ENCODE data around the gene S100B.
A peak's percentile ranks its signal among the peaks of the same experiment; 100 is the strongest.

S100B gene

GRCh38 chr21:46626975-46627501 is 22.2 kb upstream of the S100B start:
- DNase-seq = no peak

GRCh38 chr21:46626536-46626935 is 21.7 kb upstream of the S100B start:
- DNase-seq = no peak

- DNase-seq = no peak
Measured at GRCh38 chr21:46625759-46626158, 20.9 kb upstream of the S100B start.

GRCh38 chr21:46624050-46624449 is 19.2 kb upstream of the S100B start:
- no peak for DNase-seq

GRCh38 chr21:46622226-46622625 is 17.3 kb upstream of the S100B start:
- no peak for DNase-seq

GRCh38 chr21:46621457-46622182 is 16.7 kb upstream of the S100B start:
- DNase-seq = no peak

GRCh38 chr21:46620846-46621245 is 16.0 kb upstream of the S100B start:
- DNase-seq = no peak

GRCh38 chr21:46619846-46620245 is 15.0 kb upstream of the S100B start:
- DNase-seq = no peak

GRCh38 chr21:46618738-46619379 is 14.0 kb upstream of the S100B start:
- no peak for DNase-seq

GRCh38 chr21:46617267-46618051 is 12.6 kb upstream of the S100B start:
- no peak for DNase-seq

- DNase-seq = no peak
Measured at GRCh38 chr21:46616656-46617055, 11.8 kb upstream of the S100B start.

- no peak for DNase-seq
Measured at GRCh38 chr21:46616050-46616449, 11.2 kb upstream of the S100B start.

GRCh38 chr21:46613391-46613790 is 8.5 kb upstream of the S100B start:
- no peak for DNase-seq

GRCh38 chr21:46610018-46610701 is 5.3 kb upstream of the S100B start:
- DNase-seq = no peak

- no peak for DNase-seq
Measured at GRCh38 chr21:46608672-46609111, 3.8 kb upstream of the S100B start.

GRCh38 chr21:46607636-46608035 is 2.8 kb upstream of the S100B start:
- no peak for DNase-seq

GRCh38 chr21:46606427-46606813 is 1.5 kb upstream of the S100B start:
- no peak for DNase-seq

- DNase-seq = peak; percentile 41
Measured at GRCh38 chr21:46605767-46606426, 1.0 kb upstream of the S100B start.

- DNase-seq = no peak
Measured at GRCh38 chr21:46604329-46604974, 430 bp downstream of the S100B start.

- no peak for DNase-seq
Measured at GRCh38 chr21:46603228-46603627, 1.7 kb downstream of the S100B start.

GRCh38 chr21:46600978-46601377 is 3.9 kb downstream of the S100B start:
- no peak for DNase-seq

- no peak for DNase-seq
Measured at GRCh38 chr21:46600305-46600704, 4.6 kb downstream of the S100B start.

All from activated CD4-positive, alpha-beta T cell treated with anti-CD3 and anti-CD28 coated beads for 48 hours (primary cell).